ENCODE measurements around the gene MEI4. TPM values are rescaled to one million over a fixed set of nuclear protein-coding genes. Genes with fewer than 3 reads are reported as not detected.

Gene MEI4
- total RNA-seq, 4 donors from 2014 or later = 0.41 TPM; not detected in 3

- Histone ChIP-seq H3K4me1 (no peaks in the 10 kb centered on the region), H3K36me3 (no peaks in the 10 kb centered on the region), H3K27me3 (no peaks in the 10 kb centered on the region), H3K27ac (no peak overlapping the region), H3K9me3 (no peaks in the 10 kb centered on the region), H3K4me3 (no peak overlapping the region)
- no peak for TF ChIP-seq POLR2A (IDR thresholded peaks at IDR 0.05)
- TF ChIP-seq CTCF (IDR thresholded peaks at IDR 0.05) = no peak
- intact Hi-C loops (cut with DNase I; ENCODE audit: low total_unique reads) = no loop called here
- no peak for DNase-seq
Observed at GRCh38 chr6:77839292-77839691, 186.5 kb downstream of the MEI4 start.

DNA sequence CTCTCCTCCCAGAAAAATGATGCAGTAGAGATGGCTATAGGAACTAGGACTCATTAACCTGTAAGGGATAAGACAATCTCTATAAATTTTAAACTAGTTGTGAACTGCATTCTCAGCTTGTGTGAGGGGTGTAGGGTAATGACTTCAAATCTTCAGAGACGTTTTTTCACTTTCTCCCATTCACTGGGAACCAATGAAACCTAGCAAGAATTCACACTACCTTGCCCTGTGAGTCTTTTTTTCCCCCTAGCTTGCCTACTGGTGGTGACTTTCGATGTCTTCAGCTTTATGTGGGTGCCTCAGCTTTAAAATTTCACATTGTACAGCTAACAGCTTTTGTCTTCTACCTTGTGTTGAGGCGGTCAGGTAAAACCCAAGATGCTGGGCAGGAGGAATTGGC is 192.0 kb downstream of the MEI4 start:
- Histone ChIP-seq H3K27me3 (no peaks in the 10 kb centered on the region), H3K27ac (no peak overlapping the region), H3K9me3 (no peaks in the 10 kb centered on the region), H3K4me3 (no peak overlapping the region), H3K36me3 (no peaks in the 10 kb centered on the region), H3K4me1 (no peaks in the 10 kb centered on the region)
- no peak for DNase-seq
- intact Hi-C loops (cut with DNase I; ENCODE audit: low total_unique reads) = no loop called here
- TF ChIP-seq CTCF (IDR thresholded peaks at IDR 0.05) = no peak

DNA sequence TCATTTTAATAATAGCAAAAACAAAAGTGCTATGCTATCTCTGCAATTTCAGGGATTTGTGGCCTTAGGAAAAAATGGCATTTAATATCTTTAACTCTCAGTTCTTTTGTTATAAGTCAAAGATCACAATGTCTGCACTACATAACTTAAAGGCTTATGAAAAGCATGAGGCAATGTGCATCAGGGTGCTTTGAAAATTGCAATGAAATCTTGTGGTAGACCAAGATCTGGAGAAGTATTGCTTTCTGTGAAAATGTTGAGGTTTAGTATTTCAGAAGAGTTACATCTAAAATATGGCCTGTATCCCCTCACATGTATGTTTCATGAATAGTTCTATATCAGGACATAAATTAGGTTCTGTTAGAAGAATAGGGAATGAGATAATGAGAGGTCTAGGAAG is 200.6 kb downstream of the MEI4 start:
- intact Hi-C loops (cut with DNase I; ENCODE audit: low total_unique reads) = no loop called here
- H3K27ac ChIP-seq = no peak overlapping the region
- DNase-seq = no peak
- H3K4me3 ChIP-seq = no peak overlapping the region
- no peaks in the 10 kb centered on the region for H3K9me3 ChIP-seq
- H3K4me1 ChIP-seq = no peaks in the 10 kb centered on the region
- no peaks in the 10 kb centered on the region for H3K27me3 ChIP-seq
- H3K36me3 ChIP-seq = no peaks in the 10 kb centered on the region
- TF ChIP-seq CTCF (IDR thresholded peaks at IDR 0.05) (no peak), POLR2A (IDR thresholded peaks at IDR 0.05) (no peak)

GRCh38 chr6:77856391-77856790 is 203.6 kb downstream of the MEI4 start:
- DNase-seq = no peak
- Histone ChIP-seq H3K4me1 (no peaks in the 10 kb centered on the region), H3K36me3 (no peaks in the 10 kb centered on the region), H3K9me3 (no peaks in the 10 kb centered on the region), H3K27me3 (no peaks in the 10 kb centered on the region), H3K27ac (no peak overlapping the region), H3K4me3 (no peak overlapping the region)
- intact Hi-C loops (cut with DNase I; ENCODE audit: low total_unique reads) = no loop called here
- no peak for TF ChIP-seq POLR2A (IDR thresholded peaks at IDR 0.05)
- no peak for TF ChIP-seq CTCF (IDR thresholded peaks at IDR 0.05)

DNA sequence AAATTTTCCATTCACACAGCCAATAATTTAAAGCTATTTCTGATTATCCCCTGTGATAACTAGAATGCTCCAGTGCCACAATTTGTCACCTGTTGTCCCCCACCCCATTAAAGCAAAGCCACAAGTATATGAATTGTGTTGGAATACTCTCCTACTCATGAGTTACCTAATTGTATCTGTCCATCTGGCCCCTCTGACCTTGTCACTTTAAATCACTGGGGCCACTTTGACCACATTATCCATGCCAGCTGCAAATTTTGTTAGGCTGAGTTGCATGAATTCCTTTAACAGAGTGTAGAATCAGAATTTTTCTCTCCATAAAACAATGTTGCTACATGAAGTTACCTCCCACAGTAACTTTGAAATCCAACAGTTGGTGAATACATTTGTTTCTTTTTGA is 204.6 kb downstream of the MEI4 start:
- Histone ChIP-seq H3K36me3 (no peaks in the 10 kb centered on the region), H3K27me3 (no peaks in the 10 kb centered on the region), H3K4me3 (no peak overlapping the region), H3K4me1 (no peaks in the 10 kb centered on the region), H3K27ac (no peak overlapping the region), H3K9me3 (no peaks in the 10 kb centered on the region)
- DNase-seq = no peak
- intact Hi-C loops (cut with DNase I; ENCODE audit: low total_unique reads) = no loop called here
- TF ChIP-seq CTCF (IDR thresholded peaks at IDR 0.05) = no peak
- TF ChIP-seq POLR2A (IDR thresholded peaks at IDR 0.05) = no peak
